Stimulated activated naive CD4-positive, alpha-beta T cell (primary cell): ENCODE results near the gene LRRC28.

ENCODE experiments used
- DNase-seq, 6 experiments: peaks; one replicate each; lab custom pipeline; 2025; lab: John Stamatoyannopoulos, UW

The LRRC28 gene

GRCh38 chr15:99249270-99249841 lies 1.9 kb upstream of the LRRC28 start, which contains the start of gene TTC23:
Gene TTC23, minus strand, starts transcription at chr15:99249581. Its CDS starts 20,869 bp downstream, at chr15:99228712.
- DNase-seq = no peak

- DNase-seq = no peak
Measured at GRCh38 chr15:99250001-99250400, 1.3 kb upstream of the LRRC28 start.

- no peak for DNase-seq
Measured at GRCh38 chr15:99250494-99250856, 806 bp upstream of the LRRC28 start.

- no peak for DNase-seq
Measured at GRCh38 chr15:99252326-99252725, 1.0 kb downstream of the LRRC28 start.

- no peak for DNase-seq
Measured at GRCh38 chr15:99253381-99254090, 2.3 kb downstream of the LRRC28 start.

- no peak for DNase-seq
Measured at GRCh38 chr15:99257107-99257750, 5.9 kb downstream of the LRRC28 start.

- no peak for DNase-seq
Measured at GRCh38 chr15:99264125-99264524, 12.8 kb downstream of the LRRC28 start.

- no peak for DNase-seq
Measured at GRCh38 chr15:99265541-99266070, 14.3 kb downstream of the LRRC28 start.

- DNase-seq = no peak
Measured at GRCh38 chr15:99267957-99268356, 16.7 kb downstream of the LRRC28 start.

GRCh38 chr15:99268431-99268830 lies 17.1 kb downstream of the LRRC28 start:
- no peak for DNase-seq

- DNase-seq = no peak
Measured at GRCh38 chr15:99273801-99274200, 22.5 kb downstream of the LRRC28 start.

- no peak for DNase-seq
Measured at GRCh38 chr15:99275061-99275460, 23.8 kb downstream of the LRRC28 start.

- no peak for DNase-seq
Measured at GRCh38 chr15:99275525-99276128, 24.3 kb downstream of the LRRC28 start.

- DNase-seq = no peak
Measured at GRCh38 chr15:99279290-99279689, 28.0 kb downstream of the LRRC28 start.

- DNase-seq = no peak
Measured at GRCh38 chr15:99279827-99280226, 28.5 kb downstream of the LRRC28 start.

- DNase-seq = no peak
Measured at GRCh38 chr15:99282121-99282520, 30.8 kb downstream of the LRRC28 start.

GRCh38 chr15:99282586-99282985 lies 31.3 kb downstream of the LRRC28 start:
- no peak for DNase-seq

- no peak for DNase-seq
Measured at GRCh38 chr15:99283717-99284116, 32.4 kb downstream of the LRRC28 start.

GRCh38 chr15:99291643-99292042 lies 40.4 kb downstream of the LRRC28 start:
- DNase-seq = no peak

- DNase-seq = no peak
Measured at GRCh38 chr15:99295840-99296239, 44.6 kb downstream of the LRRC28 start.

- DNase-seq = no peak
Measured at GRCh38 chr15:99296386-99296785, 45.1 kb downstream of the LRRC28 start.

GRCh38 chr15:99303907-99304306 lies 52.6 kb downstream of the LRRC28 start:
- no peak for DNase-seq
